ENCODE results near the gene COL4A1.

COL4A1 gene

GRCh38 chr13:110186231-110186855 lies 120.6 kb downstream of the COL4A1 start:
- no peak for DNase-seq

DNA sequence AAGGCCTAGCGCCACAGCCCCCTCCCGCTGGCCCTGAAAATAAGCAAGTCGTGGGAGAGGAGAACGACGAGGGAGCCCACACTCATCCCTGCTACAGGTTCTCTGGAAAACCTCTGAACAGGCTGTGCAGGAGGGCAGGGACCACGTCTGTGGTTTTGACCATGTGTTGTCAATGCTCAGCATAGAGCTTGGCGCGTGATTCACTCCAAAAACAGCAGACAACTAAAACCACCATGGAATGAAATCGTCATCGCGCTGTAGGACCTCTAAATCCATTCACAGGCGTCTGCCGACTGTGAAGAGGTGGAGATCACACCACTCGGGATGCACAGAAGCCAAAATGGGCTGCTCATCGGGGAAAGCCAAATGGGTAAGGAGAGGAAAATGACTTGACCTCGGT lies 121.3 kb downstream of the COL4A1 start:
- DNase-seq: no peak

- DNase-seq: no peak
Measured at GRCh38 chr13:110183910-110184309, 123.0 kb downstream of the COL4A1 start.

DNA sequence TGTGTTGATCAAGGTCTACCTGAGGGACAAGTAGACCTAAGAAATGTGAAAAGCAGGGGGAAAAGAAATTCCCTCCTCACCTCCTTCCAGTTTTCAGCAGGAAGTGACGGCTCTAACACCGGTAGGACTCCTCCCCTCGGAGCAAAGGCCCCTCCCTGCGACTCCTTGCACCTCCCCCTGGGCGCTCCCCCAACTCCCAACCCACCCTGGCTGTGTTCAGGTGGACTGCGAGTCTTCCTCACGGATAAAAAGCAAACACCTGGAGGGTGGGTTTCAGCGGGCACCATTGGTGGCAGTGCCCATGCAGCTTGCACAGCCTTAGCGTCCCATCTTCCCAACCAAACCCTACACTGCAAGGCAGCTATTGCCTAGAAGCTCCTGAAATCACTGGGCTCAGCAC lies 124.5 kb downstream of the COL4A1 start:
- no peak for DNase-seq

GRCh38 chr13:110182003-110182402 lies 125.0 kb downstream of the COL4A1 start:
- no peak for DNase-seq

DNA sequence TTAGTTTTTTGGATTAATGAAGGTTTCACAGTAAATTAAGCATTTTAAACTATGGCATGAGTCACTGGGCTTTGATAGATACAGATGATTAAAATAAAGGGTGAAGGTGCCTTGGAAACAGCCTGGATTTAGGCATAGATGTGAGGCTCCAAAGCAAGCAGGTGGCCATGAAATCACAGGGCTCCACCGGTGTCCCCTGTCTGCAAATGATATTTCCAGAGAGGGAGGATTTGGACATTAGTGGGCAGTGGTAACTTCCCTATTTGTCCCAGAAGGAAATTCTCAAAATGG lies 127.2 kb downstream of the COL4A1 start:
- DNase-seq: no peak

- no peak for DNase-seq
Measured at GRCh38 chr13:110179116-110179856, 127.7 kb downstream of the COL4A1 start.

DNA sequence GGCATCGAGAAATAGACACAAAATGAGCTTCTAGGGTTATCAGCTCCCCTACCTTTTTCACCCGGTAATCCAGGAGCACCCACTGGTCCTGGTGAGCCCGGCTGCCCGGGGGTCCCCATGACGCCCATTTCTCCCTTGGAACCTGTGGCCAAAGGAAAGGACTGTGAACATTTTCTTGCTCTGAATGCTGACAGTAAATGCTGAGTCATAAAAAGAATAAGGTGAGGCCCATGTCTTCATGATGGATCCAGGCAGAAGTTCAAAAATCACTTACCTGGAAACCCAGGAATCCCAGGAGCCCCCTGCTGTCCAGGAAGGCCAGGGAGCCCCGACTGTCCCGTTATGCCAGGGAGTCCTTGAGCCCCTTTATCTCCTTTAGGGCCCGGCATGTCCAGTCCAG lies 129.2 kb downstream of the COL4A1 start:
- no peak for DNase-seq

GRCh38 chr13:110176431-110176830 lies 130.5 kb downstream of the COL4A1 start:
- no peak for DNase-seq

DNA sequence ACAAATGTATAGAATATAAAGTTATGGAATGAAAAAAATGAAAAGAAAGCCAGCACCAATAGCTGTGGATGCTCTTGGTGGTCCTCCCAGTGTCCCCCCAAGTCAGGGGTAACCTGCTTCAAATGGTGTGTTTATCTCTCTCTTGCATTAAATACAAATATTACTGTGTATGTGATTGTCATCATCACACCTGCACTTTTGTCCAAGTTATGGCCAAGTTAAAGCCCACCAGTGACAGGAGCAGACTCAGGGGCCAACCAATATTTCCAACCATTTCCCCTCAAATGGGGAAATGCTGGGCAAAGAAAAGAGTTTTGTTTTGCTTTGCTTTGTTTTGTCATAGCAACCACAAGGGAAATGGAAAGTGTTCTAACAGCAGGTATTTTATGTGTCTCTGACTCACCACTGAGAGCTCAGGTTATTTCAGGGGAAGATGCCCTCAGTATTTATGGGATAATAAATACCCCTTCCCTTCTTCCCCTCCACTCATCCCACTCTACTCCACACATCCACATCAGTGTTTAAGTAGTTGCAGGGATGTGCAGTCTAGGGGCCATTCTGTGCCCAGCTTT lies 133.6 kb downstream of the COL4A1 start:
- DNase-seq: no peak

DNA sequence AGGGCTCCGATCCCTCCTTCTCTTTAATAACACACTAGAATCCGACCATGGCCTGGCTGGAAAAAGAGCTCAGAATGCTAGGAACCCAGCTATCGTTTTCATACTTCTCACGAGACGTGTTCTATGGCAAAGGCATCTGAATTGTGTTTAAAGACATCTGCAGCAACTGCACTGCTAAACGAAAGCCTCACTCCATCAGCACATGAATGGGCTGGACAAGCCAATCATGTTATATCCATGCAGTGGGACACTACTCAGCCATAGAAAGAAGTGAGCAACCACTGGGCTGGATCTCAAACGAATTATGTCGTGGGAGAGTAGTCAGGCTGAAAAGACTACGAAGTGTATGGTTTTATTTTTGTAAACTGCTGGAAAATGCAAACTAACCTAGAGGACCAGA lies 136.1 kb downstream of the COL4A1 start:
- no peak for DNase-seq

GRCh38 chr13:110170020-110170790 lies 136.8 kb downstream of the COL4A1 start:
- no peak for DNase-seq

DNA sequence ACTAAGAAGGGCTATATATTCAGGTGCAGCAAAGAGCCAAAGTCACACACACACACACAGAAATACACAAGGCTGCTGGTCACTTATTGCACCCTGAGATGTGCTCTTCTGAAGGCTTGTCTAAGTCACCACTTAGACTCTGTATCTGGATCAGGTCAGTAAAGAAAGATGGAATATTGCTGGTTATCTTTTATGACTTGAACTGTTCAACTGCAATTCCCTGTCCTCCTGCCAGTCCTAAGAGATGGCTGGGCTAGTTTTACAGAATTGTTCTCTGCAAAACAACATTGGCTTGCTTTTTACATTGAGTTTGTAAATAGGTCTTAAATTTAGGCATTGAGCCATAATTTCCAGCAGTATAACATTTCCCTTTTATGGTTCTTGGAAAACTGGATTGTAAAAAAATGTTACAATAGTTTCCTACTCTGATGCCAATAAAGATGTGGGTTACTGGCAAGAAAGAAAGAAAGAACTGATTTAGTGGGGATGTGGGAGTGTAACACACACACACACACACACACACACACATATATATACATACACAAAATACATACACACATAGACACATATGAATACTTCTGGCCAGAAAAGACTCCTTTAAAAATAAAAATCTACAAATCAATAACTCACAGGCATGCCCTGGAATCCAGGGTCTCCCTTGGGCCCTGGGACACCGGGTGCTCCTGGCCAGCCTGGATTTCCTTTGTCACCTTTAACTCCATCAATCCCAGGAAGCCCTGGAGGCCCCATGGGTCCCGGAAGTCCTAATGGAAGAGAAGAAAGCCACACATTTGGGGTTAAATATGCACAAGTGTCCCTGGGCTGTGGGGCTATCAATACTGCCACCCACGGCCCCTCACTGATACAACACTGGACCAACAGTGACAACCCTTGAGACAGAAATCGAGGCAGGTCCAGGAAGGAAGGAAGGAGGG lies 137.7 kb downstream of the COL4A1 start:
- DNase-seq: no peak

GRCh38 chr13:110166598-110166997 lies 140.4 kb downstream of the COL4A1 start:
- DNase-seq: no peak

DNA sequence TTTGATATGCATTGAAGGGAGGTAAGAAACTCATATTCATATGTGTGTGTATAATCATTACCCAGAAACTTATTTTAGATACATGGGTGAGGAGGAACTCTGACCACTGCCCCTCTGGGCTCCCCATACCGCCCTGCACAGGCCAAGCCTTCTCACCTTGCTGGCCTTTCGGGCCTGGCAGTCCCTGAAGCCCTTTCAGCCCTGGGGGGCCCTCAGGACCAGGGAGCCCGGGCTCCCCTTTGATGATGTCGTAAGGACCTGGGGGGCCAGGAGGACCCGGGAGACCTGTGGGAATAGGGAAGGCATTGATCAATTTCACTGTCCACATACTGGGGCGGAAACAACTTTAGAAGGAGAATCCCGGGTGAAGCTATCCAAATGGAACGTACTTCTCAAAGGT lies 142.3 kb downstream of the COL4A1 start:
- DNase-seq: no peak

DNA sequence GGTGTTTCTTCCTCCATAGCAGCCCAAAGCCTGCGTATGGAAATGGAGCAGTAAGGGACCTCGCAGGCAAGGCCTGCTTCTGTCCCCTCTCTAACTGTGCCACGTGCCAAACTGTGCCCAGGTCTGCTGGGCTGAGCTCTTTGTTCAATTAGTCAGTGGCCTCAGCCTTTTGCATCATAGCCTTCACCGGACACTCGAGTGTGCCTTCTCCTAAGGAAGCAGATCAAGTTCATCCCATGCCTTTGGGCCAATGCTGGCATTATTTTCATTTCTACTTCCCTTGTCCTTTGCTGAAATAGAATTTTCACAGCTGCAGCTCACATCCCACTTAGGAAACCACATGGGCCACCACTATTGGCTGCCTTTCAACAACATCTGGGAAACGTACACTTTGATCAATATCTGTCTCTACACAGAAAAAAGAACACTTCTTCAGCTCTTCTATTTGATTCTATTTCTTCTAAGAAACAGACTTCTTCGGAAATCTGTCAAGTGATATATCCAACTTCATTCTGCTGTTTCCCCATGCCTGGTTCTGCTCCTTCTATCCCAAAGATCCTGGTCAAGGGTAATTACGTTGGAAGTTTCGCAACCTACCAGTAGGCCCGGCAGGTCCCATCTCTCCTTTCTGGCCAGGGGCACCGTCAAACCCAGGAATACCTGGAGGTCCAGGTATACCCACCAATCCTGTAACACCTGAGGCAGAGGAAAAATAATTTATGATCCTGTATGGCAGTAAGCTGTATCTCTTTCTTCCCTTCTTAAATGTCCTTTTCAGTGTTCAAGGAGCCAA lies 143.9 kb downstream of the COL4A1 start:
- no peak for DNase-seq

DNA sequence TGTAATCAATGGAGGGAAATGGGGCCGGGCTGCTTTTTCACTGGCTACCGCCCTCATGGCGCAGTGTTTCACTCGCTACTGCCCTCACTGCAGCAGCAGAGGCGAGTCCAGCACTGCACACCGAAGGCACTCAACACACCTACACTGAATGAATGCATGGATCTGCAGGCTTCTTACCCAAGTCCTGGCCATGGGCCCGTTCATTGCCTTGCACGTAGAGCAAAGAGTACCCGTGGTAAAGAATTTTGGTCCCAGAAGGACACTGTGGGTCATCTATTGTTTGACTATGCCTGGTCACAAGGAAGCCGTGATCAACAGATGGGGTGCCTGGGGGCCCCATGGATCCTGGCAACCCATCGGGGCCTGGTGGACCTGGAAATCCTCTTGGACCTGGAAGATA lies 144.9 kb downstream of the COL4A1 start:
- no peak for DNase-seq

- DNase-seq: no peak
Measured at GRCh38 chr13:110161112-110161882, 145.7 kb downstream of the COL4A1 start.

DNA sequence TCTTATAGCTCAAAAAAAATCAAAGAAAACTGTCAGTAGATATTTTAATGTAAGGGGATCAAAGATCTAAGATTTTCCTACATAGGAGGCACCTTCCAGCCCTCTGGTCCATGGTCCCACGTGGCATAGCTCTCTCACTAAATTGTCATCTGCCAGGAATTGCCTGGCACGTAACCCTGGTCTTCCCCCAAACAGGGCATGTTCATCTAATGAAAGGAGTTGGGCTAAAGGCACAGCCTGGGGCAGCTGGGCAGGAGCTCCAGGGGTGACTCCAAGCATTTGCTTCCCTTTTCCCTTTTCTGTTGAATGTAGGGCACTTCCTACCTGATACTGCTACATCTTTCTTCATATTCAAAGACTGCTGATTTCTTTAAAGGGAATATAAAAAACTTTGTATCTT lies 148.7 kb downstream of the COL4A1 start:
- no peak for DNase-seq

DNA sequence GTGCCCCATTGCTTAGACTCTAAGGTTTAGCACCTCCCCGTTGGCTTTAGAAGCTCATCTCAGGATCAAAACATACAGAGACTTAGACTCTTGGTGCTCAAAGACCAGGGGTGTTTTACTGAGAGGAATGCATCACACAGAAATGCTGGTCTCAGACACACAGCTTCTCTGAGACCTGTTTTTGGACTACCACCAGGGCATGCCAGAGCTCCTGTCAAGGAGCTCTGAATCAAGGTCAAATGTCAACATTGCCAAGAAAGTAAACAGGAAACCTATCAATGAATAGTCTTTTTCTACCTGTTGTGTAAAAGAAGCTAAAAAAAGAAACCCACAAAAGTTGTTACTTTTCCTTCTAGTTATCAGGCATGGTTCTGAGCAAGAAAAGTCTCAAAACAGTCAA lies 149.2 kb downstream of the COL4A1 start:
- DNase-seq: no peak
